Panc1 (cell line): ENCODE measurements around the gene LRRC73. TPM values are rescaled to one million over a fixed set of nuclear protein-coding genes. Genes with fewer than 3 reads are reported as not detected.

Experiments used
- ATAC-seq: fragments of 200-7000 bp; cut with Tn5 transposase; 2 replicates; pipeline ENCODE4 v1.9.1; 2020; ENCODE audit warnings: mild to moderate bottlenecking, moderate library complexity
- BruUV-seq: library from RNA; stranded (reverse); fragments of 400-500 nt; replicated peaks from 2 replicates; lab custom pipeline; 2021; lab: Mats Ljungman, UMichigan
- CTCF ChIA-PET: fragments of 300-600 bp; sonication (Branson Sonifier 250); formaldehyde crosslinking; loops from one replicate; lab custom pipeline; 2022; ENCODE audit warnings: antibody characterized with exemption; lab: Charles Lee
- POLR2A ChIA-PET: fragments of 300-600 bp; sonication (Branson Sonifier 250); formaldehyde crosslinking; loops from one replicate; lab custom pipeline; 2022; ENCODE audit warnings: antibody characterized with exemption; lab: Charles Lee
- DNase-seq: peaks from one replicate; pipeline ENCODE4 v3.0.0-alpha.2; 2010; ENCODE audit warnings: low read depth, low spot score
- H3K27ac ChIP-seq: 2 replicates; pipeline ENCODE4 v1.5.1; 2011; ENCODE audit warnings: mild to moderate bottlenecking, low read length, inconsistent platforms
- H3K27me3 ChIP-seq: fragments of 200-500 bp; sonication (Bioruptor generic); 2 replicates; pipeline ENCODE4 v1.6.0; 2014; ENCODE audit warnings: low read length, inconsistent platforms; ENCODE audit not compliant: control insufficient read depth, insufficient read depth
- H3K36me3 ChIP-seq: fragments of 200-500 bp; sonication (Bioruptor generic); 2 replicates; pipeline ENCODE4 v1.5.1; 2014; ENCODE audit warnings: inconsistent platforms, mild to moderate bottlenecking, low read length, moderate library complexity; ENCODE audit not compliant: control insufficient read depth, insufficient read depth
- H3K4me1 ChIP-seq: 2 replicates; pipeline ENCODE4 v1.5.1; 2011; ENCODE audit warnings: inconsistent platforms, mild to moderate bottlenecking, low read length, moderate library complexity; ENCODE audit not compliant: control insufficient read depth, insufficient read depth
- H3K4me3 ChIP-seq, 2 experiments: 2 replicates each; pipeline ENCODE4 v1.5.1; 2011 to 2012; ENCODE audit warnings: low read depth in 2 of 2, low read length in 2 of 2, mild to moderate bottlenecking in 2 of 2, inconsistent platforms in 1 of 2, moderate library complexity in 1 of 2
- H3K9me3 ChIP-seq: fragments of 200-500 bp; sonication (Bioruptor generic); 2 replicates; pipeline ENCODE4 v1.5.1; 2014; ENCODE audit warnings: low read depth, mild to moderate bottlenecking, inconsistent platforms, low read length, moderate library complexity; ENCODE audit not compliant: control insufficient read depth, insufficient read depth
- CTCF ChIP-seq: fragments of 450-650 bp; IDR thresholded peaks from 2 replicates; pipeline ENCODE4 v1.5.1; 2017; ENCODE audit warnings: mild to moderate bottlenecking
- POLR2AphosphoS5 ChIP-seq: IDR thresholded peaks from 2 replicates; pipeline ENCODE4 v1.6.1; 2012; ENCODE audit warnings: mild to moderate bottlenecking, low read depth, low read length, moderate library complexity
- REST ChIP-seq, 2 experiments: IDR thresholded peaks; 2 replicates each; pipeline ENCODE4 v1.6.1; 2011 to 2012; ENCODE audit warnings: low read depth in 2 of 2, control low read depth in 1 of 2, low read length in 1 of 2, mild to moderate bottlenecking in 1 of 2, moderate library complexity in 1 of 2; ENCODE audit not compliant: insufficient read depth in 1 of 2
- SIN3A ChIP-seq: IDR thresholded peaks from 2 replicates; pipeline ENCODE4 v1.6.1; 2012; ENCODE audit warnings: low read depth, mild to moderate bottlenecking, low read length, moderate library complexity, borderline replicate concordance; ENCODE audit not compliant: insufficient read depth
- TCF7L2 ChIP-seq: IDR thresholded peaks from 2 replicates; pipeline ENCODE4 v1.6.1; 2011; ENCODE audit warnings: mild to moderate bottlenecking, low read depth, low read length, inconsistent platforms
- in situ Hi-C: cut with HindIII; loops from 2 replicates; pipeline ENCODE4 v1.10.0; 2016; ENCODE audit warnings: low sequenced_read_pairs, low pct_unique_long_range_greater_than_20kb
- intact Hi-C: fragments of 100-400 bp; cut with micrococcal nuclease; formaldehyde crosslinking; loops from one replicate; pipeline ENCODE4 v1.10.0; 2022; ENCODE audit not compliant: unreplicated experiment
- total RNA-seq: library from RNA; stranded (reverse); gene quantifications from one replicate; pipeline ENCODE4 v1.2.1, GENCODE V29; 2021; ENCODE audit not compliant: unreplicated experiment

LRRC73 gene
- total RNA-seq, 1 experiment from 2014 or later = 2.9 TPM

- H3K4me1 ChIP-seq = peaks cover 8% of the 10 kb centered on the region
- no peaks in the 10 kb centered on the region for H3K9me3 ChIP-seq
- no peaks in the 10 kb centered on the region; the same call in 1 of the 2 replicates for H3K36me3 ChIP-seq
- H3K4me3 ChIP-seq = no peak overlapping the region
- no peak overlapping the region for H3K27ac ChIP-seq
- TF ChIP-seq CTCF (no peak), REST (IDR thresholded peaks at IDR 0.05; ENCODE audit: insufficient read depth in 1 of 2, low read depth in 2 of 2, low read length in 1 of 2) (no peak), POLR2AphosphoS5 (no peak), TCF7L2 (no peak), SIN3A (no peak)
- ATAC-seq = no peak
- in situ Hi-C loops = no loop called here
- H3K27me3 ChIP-seq = no peaks in the 10 kb centered on the region
- CTCF ChIA-PET = interaction anchor here (0.6 to 1.9 kb wide), 6 partner anchors 27 to 354 kb away, joined by 3 to 16 read pairs (median 4); partner anchors contain the start of gene TJAP1
- intact Hi-C loops = no loop called here
- POLR2A ChIA-PET = interaction anchor here (0.6 kb wide), 1 partner anchor 752 kb away, joined by 5 read pairs; the partner anchor contains the start of gene SLC35B2
- BruUV-seq = no TSS peak
- DNase-seq = no peak
These were observed 5.2 kb downstream of the LRRC73 start for GRCh38 chr6:43504756-43505593.

- Histone ChIP-seq H3K27ac (no peak overlapping the region), H3K4me1 (peaks cover 5% of the 10 kb centered on the region; the same call in 1 of the 2 replicates), H3K27me3 (no peaks in the 10 kb centered on the region), H3K36me3 (no peaks in the 10 kb centered on the region; the same call in 1 of the 2 replicates), H3K9me3 (no peaks in the 10 kb centered on the region), H3K4me3 (no peak overlapping the region)
- TF ChIP-seq TCF7L2 (no peak), CTCF (no peak), REST (IDR thresholded peaks at IDR 0.05; ENCODE audit: insufficient read depth in 1 of 2, low read depth in 2 of 2, low read length in 1 of 2) (no peak), SIN3A (no peak), POLR2AphosphoS5 (no peak)
- no peak for DNase-seq
- no TSS peak for BruUV-seq
- ChIA-PET POLR2A (no interaction called here), CTCF (no interaction called here)
- intact Hi-C loops (no loop called here), in situ Hi-C loops (no loop called here)
- no peak for ATAC-seq
These were observed 6.7 kb downstream of the LRRC73 start for GRCh38 chr6:43503443-43503842.
